ENCODE measurements around the gene FDX2. TPM values are rescaled to one million over a fixed set of nuclear protein-coding genes. Genes with fewer than 3 reads are reported as not detected.

FDX2 gene
- total and polyA plus RNA-seq, 2 of the 8 experiments (the other 6 are each of a cell fraction or from before 2014, with no cell fraction given) = 27.0 to 64.4 TPM

GRCh38 chr19:10286803-10287737 lies 28.7 kb downstream of the FDX2 start, which contains the start of gene ICAM4 (continued):
- TF ChIP-seq RBBP5 (IDR thresholded peaks at IDR 0.05; ENCODE audit: borderline replicate concordance, low read depth, low read length) = peak; percentile 49; the same call in 1 of the 2 replicates
- TF ChIP-seq SIRT6 (IDR thresholded peaks at IDR 0.05; ENCODE audit: low read length) = no peak
